Measurements from ENCODE around the gene SGPP1. TPM values are rescaled to one million over a fixed set of nuclear protein-coding genes. Genes with fewer than 3 reads are reported as not detected.

The SGPP1 gene
- total and polyA plus RNA-seq, 2 of the 8 experiments (the other 6 are each of a cell fraction or from before 2014, with no cell fraction given): 5.7 to 8.1 TPM

- TF ChIP-seq SP1 (IDR thresholded peaks at IDR 0.05; ENCODE audit: low read depth, low read length) (no peak), BRCA1 (IDR thresholded peaks at IDR 0.05; ENCODE audit: low read depth, low read length) (no peak)
- TF ChIP-seq, protein P1, sequence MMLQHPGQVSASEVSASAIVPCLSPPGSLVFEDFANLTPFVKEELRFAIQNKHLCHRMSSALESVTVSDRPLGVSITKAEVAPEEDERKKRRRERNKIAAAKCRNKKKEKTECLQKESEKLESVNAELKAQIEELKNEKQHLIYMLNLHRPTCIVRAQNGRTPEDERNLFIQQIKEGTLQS (IDR thresholded peaks at IDR 0.05; ENCODE audit: insufficient read depth, low read depth, low read length): no peak
Measured at GRCh38 chr14:63707216-63707615, 20.6 kb downstream of the SGPP1 start (continued).
